Ureter (tissue), 1 donor: ENCODE data around the gene EVPL. TPM values are rescaled to one million over a fixed set of nuclear protein-coding genes. Genes with fewer than 3 reads are reported as not detected.

Experiments used
- DNase-seq: peaks from one replicate; pipeline ENCODE4 v3.0.0-alpha.2; 2020; ENCODE audit warnings: low spot score
- total RNA-seq: library from RNA; stranded (reverse); gene quantifications from one replicate; pipeline ENCODE4 v1.2.4, GENCODE V29; 2023
- donor health status: DM: yes; HTN: yes; CAD: no.

The EVPL gene
- total RNA-seq, 1 donor from 2014 or later: 84.2 TPM

GRCh38 chr17:75959839-75960511, 67.1 kb downstream of the EVPL start:
- DNase-seq: no peak

DNA sequence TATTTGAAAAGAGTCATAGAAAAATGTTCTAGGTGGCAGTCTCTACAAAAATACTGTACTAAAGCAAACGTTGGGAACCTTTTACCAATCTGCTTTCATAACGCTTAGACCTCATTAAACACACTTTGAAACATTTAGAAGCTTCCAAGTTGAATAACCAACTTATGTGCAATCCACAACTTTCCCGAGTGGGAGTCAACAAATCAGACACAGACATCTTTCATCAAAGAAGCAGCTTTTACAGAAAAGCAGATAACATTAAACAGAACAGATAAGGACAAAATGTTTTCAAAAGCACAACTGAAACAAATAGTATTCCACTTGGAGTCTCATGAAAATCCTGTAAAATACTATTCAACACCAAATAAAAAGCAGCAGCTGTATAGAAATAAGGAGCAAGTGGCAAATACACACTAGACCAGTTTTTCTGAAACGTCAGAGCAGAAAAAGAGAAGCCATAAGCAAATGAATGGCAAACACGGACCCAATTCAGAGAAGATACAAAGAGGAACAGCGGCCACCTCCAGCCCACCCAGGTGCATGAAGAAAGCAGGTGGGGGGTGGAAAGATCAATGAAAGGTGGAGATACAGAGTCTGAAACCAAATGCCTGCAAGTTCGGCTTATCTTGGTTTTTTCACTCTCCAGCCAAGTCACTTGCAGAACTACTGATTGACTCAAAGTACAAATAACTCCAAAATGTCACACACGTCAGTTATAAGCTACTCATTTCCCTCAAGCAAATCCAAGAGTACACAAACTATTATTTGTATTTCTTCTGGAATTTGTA, 67.9 kb downstream of the EVPL start:
- DNase-seq: no peak

Other genes with a start within 250 kb of the EVPL start
- 49.2 TPM for gene UNK, start 242.5 kb downstream of the EVPL start, total RNA-seq
- 75.3 TPM for gene UNC13D, start 182.9 kb downstream of the EVPL start, total RNA-seq
- 104 TPM for gene WBP2, start 172.0 kb downstream of the EVPL start, total RNA-seq
- 44.9 TPM for gene TRIM47, start 148.7 kb downstream of the EVPL start, total RNA-seq
- 16.2 TPM for gene TRIM65, start 130.4 kb downstream of the EVPL start, total RNA-seq
- gene MRPL38, start 122.4 kb downstream of the EVPL start, total RNA-seq: 101 TPM
- 19.5 TPM for gene FBF1, start 86.3 kb downstream of the EVPL start, total RNA-seq
- 119 TPM for gene ACOX1, start 48.1 kb downstream of the EVPL start, total RNA-seq
- gene TEN1, start 48.1 kb downstream of the EVPL start, total RNA-seq: 23.6 TPM
- 10.7 TPM for gene CDK3, start 26.5 kb downstream of the EVPL start, total RNA-seq
- gene SRP68, start 45.2 kb upstream of the EVPL start, total RNA-seq: 88.0 TPM
- gene GALR2, start 47.5 kb upstream of the EVPL start, total RNA-seq: not detected
- not detected for gene ZACN, start 51.9 kb upstream of the EVPL start, total RNA-seq
- gene EXOC7, start 76.5 kb upstream of the EVPL start, total RNA-seq: 206 TPM
- 2.5 TPM for gene FOXJ1, start 113.9 kb upstream of the EVPL start, total RNA-seq
- 4.3 TPM for gene RNF157, start 213.2 kb upstream of the EVPL start, total RNA-seq
- gene UBALD2, start 238.0 kb upstream of the EVPL start, total RNA-seq: 89.1 TPM